Amniotic epithelial cell (primary cell): ENCODE results near the gene SPEF1.

Experiments used
- DNase-seq: peaks from one replicate; pipeline ENCODE4 v3.0.0-alpha.2; 2010; ENCODE audit warnings: low read depth

SPEF1 gene

DNA sequence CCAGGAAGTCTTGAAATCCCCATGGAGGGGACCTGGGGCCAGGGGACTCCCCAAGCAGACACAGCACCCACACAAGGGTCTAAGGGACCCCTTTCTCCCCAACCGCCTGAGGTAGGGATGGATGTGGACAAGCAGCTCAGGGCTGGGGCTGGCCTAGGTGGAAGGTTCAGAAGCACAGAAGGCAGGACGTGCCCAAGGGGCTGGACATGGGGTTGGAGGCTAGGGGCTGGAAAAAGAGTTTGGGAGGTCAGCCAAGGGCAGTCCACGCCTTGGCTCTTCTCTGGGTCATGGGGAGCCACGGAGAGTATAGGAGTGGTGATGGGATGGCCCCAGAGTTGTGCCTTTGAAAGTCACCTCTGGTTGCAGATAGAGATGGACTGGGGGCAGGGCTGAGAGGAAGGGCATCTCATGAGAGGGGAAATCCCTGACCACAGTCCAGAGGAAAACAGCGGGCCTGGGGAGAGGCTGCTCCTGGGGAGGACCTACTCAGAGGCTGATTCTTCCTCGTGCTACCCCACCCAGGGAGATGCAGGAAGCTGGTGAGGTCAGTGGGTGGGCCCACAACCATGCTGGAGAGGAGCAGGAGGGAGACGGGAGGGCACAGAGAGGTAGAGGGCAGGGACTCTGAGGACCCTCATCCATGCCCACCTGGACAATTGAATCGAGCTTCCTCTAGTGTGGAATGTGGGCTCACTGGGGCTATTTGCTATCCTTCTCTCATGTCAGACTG, 51.3 kb downstream of the SPEF1 start:
- DNase-seq, result no peak

DNA sequence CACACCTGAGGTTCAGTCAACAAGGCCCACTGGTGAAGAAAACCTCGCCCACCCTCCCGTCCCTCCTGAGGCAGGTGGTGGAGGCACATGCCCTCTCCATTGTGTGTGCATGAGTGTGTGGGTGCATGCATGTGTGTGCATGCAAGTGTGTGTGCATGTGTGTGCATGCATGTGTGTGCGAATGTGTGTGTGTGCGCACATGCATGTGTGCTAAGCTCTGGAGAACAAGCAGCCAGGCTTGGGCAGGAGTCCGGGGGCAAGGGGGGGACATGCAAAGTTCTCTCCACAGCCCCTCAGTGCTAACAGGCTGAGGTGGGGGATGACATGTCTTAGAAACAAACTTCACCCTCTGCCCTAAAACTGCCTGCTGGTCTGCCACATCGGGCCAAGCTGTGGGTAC, 51.9 kb downstream of the SPEF1 start:
- DNase-seq, result no peak

DNA sequence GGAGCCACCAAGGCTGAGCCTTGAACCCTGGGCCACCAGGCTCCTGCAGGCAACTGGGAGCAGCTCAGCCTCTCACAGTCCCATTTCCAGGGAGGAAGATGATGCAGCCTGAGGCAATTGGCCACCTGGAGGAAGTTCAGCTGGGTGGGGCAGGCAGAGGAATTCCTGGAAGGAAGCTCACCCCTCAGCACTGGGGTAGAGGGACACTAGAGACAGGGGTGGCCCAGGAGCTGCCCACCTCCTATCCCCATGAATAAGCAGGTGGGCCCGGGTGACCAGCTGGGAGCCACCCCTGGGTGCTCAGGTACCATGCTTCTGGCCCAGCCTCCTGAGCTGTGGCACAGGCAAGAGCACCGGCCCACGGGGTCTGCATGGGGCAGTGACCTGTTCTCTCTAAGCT, 52.4 kb downstream of the SPEF1 start:
- DNase-seq, result no peak

- no peak for DNase-seq
These were observed 52.9 kb downstream of the SPEF1 start for GRCh38 chr20:3728354-3728753.
